Calu3 (cell line): ENCODE data around the gene ARHGEF19. TPM values are rescaled to one million over a fixed set of nuclear protein-coding genes. Genes with fewer than 3 reads are reported as not detected.
A peak's percentile ranks its signal among the peaks of the same experiment; 100 is the strongest.

Source experiments
- BruUV-seq: library from RNA; stranded (reverse); fragments of 400-500 nt; replicated peaks from 2 replicates; lab custom pipeline; 2021; lab: Mats Ljungman, UMichigan
- CTCF ChIA-PET: fragments of 300-600 bp; sonication (Branson Sonifier 250); formaldehyde crosslinking; loops from one replicate; lab custom pipeline; 2022; ENCODE audit warnings: antibody characterized with exemption; lab: Charles Lee
- DNase-seq: peaks from one replicate; pipeline ENCODE4 v3.0.0; 2022
- H3K27ac Mint-ChIP-seq: one replicate; pipeline ENCODE4 v1.8.0; 2022; ENCODE audit warnings: mixed read lengths; ENCODE audit not compliant: unreplicated experiment
- H3K27me3 Mint-ChIP-seq: one replicate; pipeline ENCODE4 v1.8.0; 2022; ENCODE audit warnings: mixed read lengths; ENCODE audit not compliant: unreplicated experiment
- H3K36me3 Mint-ChIP-seq: one replicate; pipeline ENCODE4 v1.8.0; 2022; ENCODE audit warnings: mild to moderate bottlenecking, moderate library complexity, mixed read lengths; ENCODE audit not compliant: insufficient read depth, unreplicated experiment
- H3K4me1 Mint-ChIP-seq: one replicate; pipeline ENCODE4 v1.8.0; 2022; ENCODE audit warnings: mild to moderate bottlenecking, low read depth, mixed read lengths; ENCODE audit not compliant: unreplicated experiment
- H3K4me3 Mint-ChIP-seq: one replicate; pipeline ENCODE4 v1.8.0; 2022; ENCODE audit warnings: mild to moderate bottlenecking, low read depth, moderate library complexity, mixed read lengths; ENCODE audit not compliant: unreplicated experiment
- H3K9me3 Mint-ChIP-seq: one replicate; pipeline ENCODE4 v1.8.0; 2022; ENCODE audit warnings: low read depth, mixed read lengths; ENCODE audit not compliant: unreplicated experiment
- intact Hi-C: fragments of 100-400 bp; cut with micrococcal nuclease; formaldehyde crosslinking; loops from one replicate; pipeline ENCODE4 v1.10.0; 2022; ENCODE audit not compliant: unreplicated experiment
- total RNA-seq: library from RNA; stranded (reverse); gene quantifications from 2 replicates; pipeline ENCODE4 v1.2.3, GENCODE V29; 2022
- TF ChIP-seq, protein P1 (sequence below): fragments of 200-600 bp; IDR thresholded peaks from one replicate; pipeline ENCODE4 v1.8.0; 2022; ENCODE audit warnings: antibody characterized with exemption; ENCODE audit not compliant: unreplicated experiment

The ARHGEF19 gene
- total RNA-seq, 1 experiment from 2014 or later, result 17.2 TPM

GRCh38 chr1:16167331-16168143, 44.9 kb downstream of the ARHGEF19 start:
- Mint-ChIP-seq H3K9me3 (no peaks in the 10 kb centered on the region), H3K4me3 (peak overlapping the region; percentile 61), H3K27me3 (no peaks in the 10 kb centered on the region), H3K4me1 (peaks cover 43% of the 10 kb centered on the region), H3K36me3 (peaks cover 35% of the 10 kb centered on the region), H3K27ac (peak overlapping the region; percentile 63)
- CTCF ChIA-PET, result no interaction called here
- intact Hi-C loops, result no loop called here
- no TSS peak for BruUV-seq
- TF ChIP-seq, protein P1, sequence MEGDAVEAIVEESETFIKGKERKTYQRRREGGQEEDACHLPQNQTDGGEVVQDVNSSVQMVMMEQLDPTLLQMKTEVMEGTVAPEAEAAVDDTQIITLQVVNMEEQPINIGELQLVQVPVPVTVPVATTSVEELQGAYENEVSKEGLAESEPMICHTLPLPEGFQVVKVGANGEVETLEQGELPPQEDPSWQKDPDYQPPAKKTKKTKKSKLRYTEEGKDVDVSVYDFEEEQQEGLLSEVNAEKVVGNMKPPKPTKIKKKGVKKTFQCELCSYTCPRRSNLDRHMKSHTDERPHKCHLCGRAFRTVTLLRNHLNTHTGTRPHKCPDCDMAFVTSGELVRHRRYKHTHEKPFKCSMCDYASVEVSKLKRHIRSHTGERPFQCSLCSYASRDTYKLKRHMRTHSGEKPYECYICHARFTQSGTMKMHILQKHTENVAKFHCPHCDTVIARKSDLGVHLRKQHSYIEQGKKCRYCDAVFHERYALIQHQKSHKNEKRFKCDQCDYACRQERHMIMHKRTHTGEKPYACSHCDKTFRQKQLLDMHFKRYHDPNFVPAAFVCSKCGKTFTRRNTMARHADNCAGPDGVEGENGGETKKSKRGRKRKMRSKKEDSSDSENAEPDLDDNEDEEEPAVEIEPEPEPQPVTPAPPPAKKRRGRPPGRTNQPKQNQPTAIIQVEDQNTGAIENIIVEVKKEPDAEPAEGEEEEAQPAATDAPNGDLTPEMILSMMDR, result no peak
- DNase-seq, result peak; percentile 73

GRCh38 chr1:16166117-16166516, 46.3 kb downstream of the ARHGEF19 start:
- peak overlapping the region; percentile 90 for H3K27ac Mint-ChIP-seq
- TF ChIP-seq, protein P1, result no peak
- no peaks in the 10 kb centered on the region for H3K9me3 Mint-ChIP-seq
- H3K4me3 Mint-ChIP-seq, result no peak overlapping the region
- intact Hi-C loops, result no loop called here
- H3K4me1 Mint-ChIP-seq, result peaks cover 52% of the 10 kb centered on the region
- no peaks in the 10 kb centered on the region for H3K27me3 Mint-ChIP-seq
- CTCF ChIA-PET, result no interaction called here
- BruUV-seq, result no TSS peak
- H3K36me3 Mint-ChIP-seq, result peaks cover 31% of the 10 kb centered on the region
- DNase-seq, result no peak

DNA sequence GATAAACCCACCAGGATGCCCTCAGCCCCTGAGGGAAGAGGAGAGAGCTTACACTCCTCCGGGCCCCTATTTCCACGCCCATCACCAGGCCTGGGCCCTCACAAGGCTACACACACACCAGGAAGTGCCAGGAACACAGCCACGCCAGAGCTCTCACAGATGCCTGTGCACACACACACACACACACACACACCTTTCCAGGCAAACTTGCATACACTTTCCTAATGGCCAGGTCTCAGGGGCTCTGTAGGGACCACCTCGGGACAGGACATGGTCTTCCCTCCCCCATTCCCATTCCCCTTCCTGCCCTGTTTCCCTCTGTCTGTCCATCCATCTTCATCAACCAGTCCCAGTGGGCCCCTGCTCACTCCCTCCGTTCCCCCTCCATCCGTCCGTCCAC, 46.9 kb downstream of the ARHGEF19 start:
- Mint-ChIP-seq H3K27me3 (no peaks in the 10 kb centered on the region), H3K4me1 (peaks cover 52% of the 10 kb centered on the region), H3K4me3 (peak overlapping the region; percentile 29)

DNA sequence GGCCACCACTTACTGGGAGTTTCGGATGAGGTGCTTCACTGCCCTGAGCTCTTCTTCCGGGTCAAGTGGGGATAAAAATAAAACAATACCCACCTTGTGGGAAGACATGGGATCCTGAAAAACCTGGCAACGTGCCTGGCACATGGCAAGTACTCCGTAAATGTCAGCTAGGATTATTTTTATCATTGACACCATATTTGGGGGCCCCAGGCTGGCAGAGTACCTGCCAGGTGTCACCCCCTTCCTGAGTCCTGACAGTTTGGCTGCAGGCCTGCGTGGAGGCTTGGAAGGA, 47.4 kb downstream of the ARHGEF19 start:
- CTCF ChIA-PET, result interaction anchor here (1.3 to 2.1 kb wide), 2 partner anchors 8 to 9 kb away, joined by 6 to 9 read pairs; partner anchors contain the start of gene EPHA2
- H3K27ac Mint-ChIP-seq, result peak overlapping the region; percentile 90
- intact Hi-C loops, result no loop called here
- H3K9me3 Mint-ChIP-seq, result no peaks in the 10 kb centered on the region
- DNase-seq, result peak; percentile 58
- BruUV-seq, result no TSS peak
- TF ChIP-seq, protein P1, result no peak
- peaks cover 34% of the 10 kb centered on the region for H3K36me3 Mint-ChIP-seq
- peaks cover 52% of the 10 kb centered on the region for H3K4me1 Mint-ChIP-seq
- H3K4me3 Mint-ChIP-seq, result peak overlapping the region; percentile 29
- H3K27me3 Mint-ChIP-seq, result no peaks in the 10 kb centered on the region

More for the DNA sequence above, 46.9 kb downstream of the ARHGEF19 start:
- Mint-ChIP-seq H3K27ac (peak overlapping the region; percentile 90), H3K36me3 (peaks cover 32% of the 10 kb centered on the region), H3K9me3 (no peaks in the 10 kb centered on the region)
- no TSS peak for BruUV-seq
- TF ChIP-seq, protein P1, result no peak
- DNase-seq, result peak; percentile 54
- intact Hi-C loops, result no loop called here
- CTCF ChIA-PET, result interaction anchor here (1.3 kb wide), 1 partner anchor 9 kb away, joined by 6 read pairs; the partner anchor contains the start of gene EPHA2
